Naive thymus-derived CD8-positive, alpha-beta T cell (primary cell): ENCODE data around the gene PLPP4. TPM values are rescaled to one million over a fixed set of nuclear protein-coding genes. Genes with fewer than 3 reads are reported as not detected.

ENCODE experiments used
- ATAC-seq, 2 donors: fragments of 150-1000 bp; cut with Tn5 transposase in 1 of 2; sonication (Bioruptor Pico), chemical (Tn5 transposase) in 1 of 2; 1 replicate in 1 of 2; 2 replicates in 1 of 2; pipeline ENCODE4 v1.10.0; 2021; ENCODE audit warnings: mild to moderate bottlenecking in 2 of 2, moderate library complexity in 2 of 2
- POLR2A ChIA-PET: fragments of 350-600 bp; sonication (Branson Sonifier 250); formaldehyde crosslinking; loops from one replicate; lab custom pipeline; 2021; ENCODE audit warnings: antibody characterized with exemption; lab: Charles Lee
- DNase-seq, 10 donors: peaks; one replicate each; pipeline versions ENCODE4 v3.0.0 to v3.0.0-alpha.2; 2020 to 2022
- H3K27ac Mint-ChIP-seq, 10 donors: one replicate each; pipeline ENCODE4 v1.8.0; 2020 to 2022; ENCODE audit warnings: mild to moderate bottlenecking in 10 of 10, mixed read lengths in 10 of 10, moderate library complexity in 4 of 10, inconsistent platforms in 1 of 10
- H3K27me3 Mint-ChIP-seq, 5 donors: one replicate each; pipeline ENCODE4 v1.8.0; 2021 to 2022; ENCODE audit warnings: mixed read lengths in 5 of 5
- H3K36me3 Mint-ChIP-seq, 3 donors: one replicate each; pipeline ENCODE4 v1.8.0; 2020 to 2022; ENCODE audit warnings: mixed read lengths in 3 of 3, mild to moderate bottlenecking in 2 of 3, inconsistent platforms in 1 of 3
- H3K4me1 Mint-ChIP-seq, 4 donors: one replicate each; pipeline ENCODE4 v1.8.0; 2021 to 2022; ENCODE audit warnings: mixed read lengths in 4 of 4
- H3K4me3 Mint-ChIP-seq, 10 donors: one replicate each; pipeline ENCODE4 v1.8.0; 2020 to 2022; ENCODE audit warnings: mild to moderate bottlenecking in 10 of 10, mixed read lengths in 10 of 10, moderate library complexity in 6 of 10, inconsistent platforms in 1 of 10
- H3K9me3 Mint-ChIP-seq, 9 donors: one replicate each; pipeline ENCODE4 v1.8.0; 2020 to 2022; ENCODE audit warnings: mixed read lengths in 9 of 9, mild to moderate bottlenecking in 3 of 9, inconsistent platforms in 1 of 9, moderate library complexity in 1 of 9
- polyA plus RNA-seq, 3 donors: library from polyadenylated mRNA; unstranded; fragments of 300-500 nt; fragmentation: Illumina TruSeq; gene quantifications; one replicate each; pipeline ENCODE4 v1.2.3, GENCODE V29; 2021
- total RNA-seq, 8 experiments: library from RNA in 2 of 8; stranded (reverse) in 2 of 8; gene quantifications; one replicate each; pipeline ENCODE4 v1.2.3 and lab custom pipeline; 2021 to 2026

The PLPP4 gene
- total and polyA plus RNA-seq, 5 experiments from 2014 or later, result not detected

DNA sequence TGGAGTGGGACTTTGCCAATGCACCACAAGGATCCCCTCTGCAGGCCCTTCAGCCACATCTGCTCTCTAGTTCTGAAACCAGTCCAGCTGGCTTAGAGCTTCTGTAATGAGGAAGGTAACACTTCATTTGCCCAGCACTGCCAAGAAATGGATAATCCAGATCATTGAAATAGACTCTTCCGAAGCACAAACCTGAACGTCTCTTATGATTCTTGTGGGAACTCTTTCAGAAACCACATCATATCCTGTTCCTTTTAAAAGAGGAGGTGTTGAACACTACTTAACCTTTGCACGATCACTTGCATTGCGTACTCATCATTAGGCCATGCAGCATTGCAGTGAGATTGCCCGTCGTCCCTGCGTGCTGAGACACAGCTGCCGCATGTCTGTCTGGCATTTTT is 25.8 kb upstream of the PLPP4 start:
- H3K27me3 Mint-ChIP-seq, result peaks cover 17 to 39% (median 24%) of the 10 kb centered on the region in 5 donors
- H3K9me3 Mint-ChIP-seq, result peaks cover 0 to 3% (median 0%) of the 10 kb centered on the region in 9 donors
- H3K4me3 Mint-ChIP-seq, result no peak overlapping the region
- peaks cover 0 to 9% (median 3%) of the 10 kb centered on the region in 4 donors for H3K4me1 Mint-ChIP-seq
- ATAC-seq, result no peak
- no peak overlapping the region for H3K27ac Mint-ChIP-seq
- no peak for DNase-seq
- POLR2A ChIA-PET, result no interaction called here
- H3K36me3 Mint-ChIP-seq, result no peaks in the 10 kb centered on the region

DNA sequence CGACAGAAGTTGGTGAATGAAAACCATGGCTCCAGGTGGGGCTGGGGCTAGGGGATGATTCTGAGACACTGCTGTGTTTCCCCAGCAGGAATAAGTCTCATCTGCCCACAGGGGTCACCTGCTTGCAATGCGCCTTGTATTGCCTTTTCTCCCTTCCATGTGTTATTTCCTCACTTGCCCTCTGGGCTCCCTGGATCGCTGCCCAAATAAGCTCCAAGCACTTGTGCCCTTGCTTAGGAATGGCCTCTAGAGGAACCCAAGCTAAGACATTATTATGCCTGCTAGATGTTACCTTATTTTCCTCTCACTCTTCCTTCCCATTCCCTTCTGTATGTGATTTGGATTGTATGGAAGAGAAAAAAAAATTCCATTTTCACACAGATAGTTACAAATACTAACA is 24.8 kb upstream of the PLPP4 start:
- H3K27me3 Mint-ChIP-seq, result peaks cover 17 to 39% (median 24%) of the 10 kb centered on the region in 5 donors
- POLR2A ChIA-PET, result no interaction called here
- peaks cover 0 to 5% (median 0%) of the 10 kb centered on the region in 9 donors for H3K9me3 Mint-ChIP-seq
- H3K36me3 Mint-ChIP-seq, result no peaks in the 10 kb centered on the region
- H3K4me3 Mint-ChIP-seq, result no peak overlapping the region
- ATAC-seq (no peak), DNase-seq (no peak)
- peaks cover 0 to 9% (median 3%) of the 10 kb centered on the region in 4 donors for H3K4me1 Mint-ChIP-seq
- no peak overlapping the region for H3K27ac Mint-ChIP-seq

DNA sequence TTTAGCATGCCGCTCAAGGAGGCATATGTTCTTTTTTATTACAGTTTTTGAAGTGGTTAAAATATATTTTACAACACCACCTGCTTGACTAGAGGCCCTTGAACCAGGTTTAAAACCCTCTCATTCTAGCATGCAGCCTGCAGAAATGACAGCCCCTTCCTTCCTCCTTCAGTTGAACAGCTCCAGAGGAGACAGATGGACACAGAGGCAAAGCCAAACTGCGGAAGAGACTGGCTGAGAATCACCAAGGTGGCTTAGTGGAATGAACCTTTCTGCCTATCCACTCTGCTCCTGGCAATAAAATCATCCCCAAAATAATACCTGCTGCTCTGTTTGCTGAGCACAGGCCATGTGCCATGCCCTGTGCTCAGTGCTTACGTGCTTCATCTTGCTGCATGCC is 23.9 kb upstream of the PLPP4 start:
- Mint-ChIP-seq H3K36me3 (no peaks in the 10 kb centered on the region), H3K4me1 (peaks cover 0 to 9% (median 3%) of the 10 kb centered on the region in 4 donors), H3K4me3 (no peak overlapping the region), H3K27me3 (peaks cover 17 to 39% (median 24%) of the 10 kb centered on the region in 5 donors), H3K9me3 (peaks cover 0 to 5% (median 0%) of the 10 kb centered on the region in 9 donors), H3K27ac (no peak overlapping the region)
- POLR2A ChIA-PET, result no interaction called here
- ATAC-seq (no peak), DNase-seq (no peak)

DNA sequence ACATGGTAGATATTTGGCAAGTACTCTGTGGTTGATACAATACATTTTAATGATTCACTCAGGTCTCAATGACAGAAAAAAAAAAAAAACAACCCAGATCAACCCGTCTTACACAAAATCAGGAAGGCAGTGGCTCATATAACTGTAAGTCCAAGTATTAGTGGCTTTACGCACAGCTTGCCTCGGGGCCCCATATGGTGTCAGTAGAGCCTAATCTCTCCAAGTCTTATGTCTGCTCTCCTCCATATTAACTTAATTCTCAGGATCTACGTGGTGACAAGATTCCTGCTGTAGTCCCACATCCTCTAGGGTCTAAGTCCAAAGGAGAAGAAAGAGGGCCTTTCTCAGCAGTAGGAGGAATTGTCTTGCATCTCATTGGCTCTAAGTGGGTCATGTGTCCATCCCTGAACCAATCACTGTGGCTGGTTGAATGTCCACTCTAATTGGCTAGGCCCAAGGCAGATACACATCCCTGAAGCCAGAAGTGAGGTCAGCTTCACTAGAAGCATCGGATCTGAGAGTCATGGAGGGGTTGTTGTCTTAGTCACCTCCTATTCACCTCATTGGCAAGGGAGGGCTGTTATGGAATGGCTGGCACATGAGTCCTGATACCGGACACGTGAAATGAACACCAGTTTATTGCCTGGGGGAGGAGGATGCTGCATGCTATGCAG is 20.5 kb upstream of the PLPP4 start:
- Mint-ChIP-seq H3K4me1 (peaks cover 0 to 2% (median 0%) of the 10 kb centered on the region in 4 donors), H3K36me3 (no peaks in the 10 kb centered on the region), H3K9me3 (peaks cover 0 to 5% (median 2%) of the 10 kb centered on the region in 9 donors), H3K27ac (no peak overlapping the region), H3K27me3 (peaks cover 11 to 20% (median 13%) of the 10 kb centered on the region in 5 donors), H3K4me3 (no peak overlapping the region)
- ATAC-seq (no peak), DNase-seq (no peak)
- POLR2A ChIA-PET, result no interaction called here

DNA sequence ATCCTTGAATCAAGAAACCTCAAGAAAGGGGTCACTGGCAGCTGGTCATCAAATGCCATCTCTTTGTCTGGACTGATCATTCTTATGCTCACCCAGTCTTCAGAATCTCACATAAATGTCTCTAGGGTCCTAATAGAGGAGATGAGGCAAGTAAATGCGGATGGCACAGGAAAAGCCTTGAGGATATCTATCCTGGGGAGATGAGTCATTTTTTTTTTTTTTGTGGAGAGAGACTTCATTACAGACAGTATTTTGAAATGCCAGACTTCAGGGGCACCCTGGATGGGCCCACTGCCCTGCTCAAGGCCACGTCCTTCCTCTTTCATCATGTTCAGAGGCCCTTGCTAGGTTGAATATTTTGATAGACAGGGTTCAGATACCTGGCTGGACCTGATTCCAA is 19.5 kb upstream of the PLPP4 start:
- Mint-ChIP-seq H3K27me3 (peaks cover 6 to 11% (median 9%) of the 10 kb centered on the region in 5 donors), H3K4me1 (no peaks in the 10 kb centered on the region), H3K36me3 (no peaks in the 10 kb centered on the region), H3K4me3 (no peak overlapping the region), H3K27ac (no peak overlapping the region), H3K9me3 (peaks cover 0 to 7% (median 2%) of the 10 kb centered on the region in 9 donors)
- DNase-seq, result no peak
- POLR2A ChIA-PET, result no interaction called here
- ATAC-seq, result no peak

DNA sequence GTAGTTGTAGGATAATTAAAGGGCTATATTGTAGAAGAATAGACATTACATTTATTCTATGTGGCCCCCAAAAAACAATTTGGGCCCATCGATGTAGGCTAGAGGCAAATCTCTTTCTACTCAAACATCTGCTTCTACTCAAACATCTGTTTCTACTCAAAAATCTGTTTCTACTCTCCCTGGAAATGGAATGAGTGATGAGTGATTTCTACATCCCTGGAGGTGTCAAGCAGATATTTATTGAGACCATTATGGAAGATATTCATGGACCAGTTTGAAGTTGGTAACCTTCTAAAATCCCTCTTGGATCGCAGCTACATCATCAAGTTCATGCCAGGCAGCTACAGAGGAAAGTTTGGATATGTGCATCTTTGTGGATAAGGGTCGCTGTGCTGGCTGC is 5.1 kb upstream of the PLPP4 start:
- Mint-ChIP-seq H3K9me3 (peaks cover 0 to 4% (median 0%) of the 10 kb centered on the region in 9 donors), H3K27me3 (peaks cover 7 to 20% (median 9%) of the 10 kb centered on the region in 5 donors), H3K36me3 (no peaks in the 10 kb centered on the region), H3K27ac (no peak overlapping the region), H3K4me1 (peaks cover 0 to 1% (median under 1%) of the 10 kb centered on the region in 4 donors), H3K4me3 (no peak overlapping the region)
- no peak for ATAC-seq
- DNase-seq, result no peak
- POLR2A ChIA-PET, result no interaction called here

DNA sequence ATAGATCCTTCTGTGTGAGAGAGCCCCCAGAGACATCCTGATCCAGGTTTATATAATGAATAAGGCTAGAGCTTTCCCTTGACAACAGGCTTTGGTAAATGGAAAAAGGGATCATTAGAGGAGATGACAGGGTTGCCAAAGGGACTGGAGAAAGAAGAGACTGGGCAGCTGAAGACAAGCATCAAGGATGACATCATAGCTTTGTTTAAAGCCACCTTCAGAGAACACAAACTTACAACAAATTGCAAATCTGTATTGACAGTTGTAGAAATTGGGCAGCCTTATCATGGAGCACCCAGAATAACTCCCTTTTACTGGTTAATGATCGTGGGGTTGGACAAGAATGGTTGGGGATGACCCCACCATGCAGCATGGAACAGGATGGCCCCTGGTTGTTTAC is 3.7 kb upstream of the PLPP4 start:
- Mint-ChIP-seq H3K36me3 (no peaks in the 10 kb centered on the region), H3K4me1 (peaks cover 0 to 1% (median under 1%) of the 10 kb centered on the region in 4 donors), H3K4me3 (no peak overlapping the region), H3K9me3 (peaks cover 0 to 4% (median 0%) of the 10 kb centered on the region in 9 donors), H3K27me3 (peaks cover 8 to 32% (median 16%) of the 10 kb centered on the region in 5 donors), H3K27ac (no peak overlapping the region)
- ATAC-seq, result no peak
- no peak for DNase-seq
- POLR2A ChIA-PET, result no interaction called here

DNA sequence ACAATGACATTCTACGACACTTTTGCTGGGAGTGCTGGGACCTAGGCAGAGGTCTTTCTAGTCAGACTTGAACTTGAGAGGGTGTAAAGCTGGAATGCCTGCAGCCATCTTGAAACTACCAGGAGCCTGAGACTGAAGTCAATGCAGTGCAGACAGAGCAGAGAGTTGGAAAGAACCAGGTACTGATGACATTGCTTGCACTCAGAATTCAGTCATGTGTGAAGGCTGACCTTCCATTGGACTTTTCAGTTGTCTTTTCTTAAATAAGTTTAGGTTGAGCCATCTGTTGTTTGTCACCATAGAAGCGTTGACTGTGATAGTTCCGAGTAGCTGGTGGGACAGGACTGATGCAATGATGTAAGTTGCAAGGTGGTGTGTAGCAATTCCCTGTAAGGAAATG is 3.1 kb upstream of the PLPP4 start:
- Mint-ChIP-seq H3K4me3 (no peak overlapping the region), H3K36me3 (no peaks in the 10 kb centered on the region), H3K27ac (no peak overlapping the region), H3K9me3 (peaks cover 0 to 4% (median 0%) of the 10 kb centered on the region in 9 donors), H3K27me3 (peaks cover 9 to 37% (median 20%) of the 10 kb centered on the region in 5 donors), H3K4me1 (peaks cover 0 to 1% (median under 1%) of the 10 kb centered on the region in 4 donors)
- no peak for ATAC-seq
- DNase-seq, result no peak
- POLR2A ChIA-PET, result no interaction called here

DNA sequence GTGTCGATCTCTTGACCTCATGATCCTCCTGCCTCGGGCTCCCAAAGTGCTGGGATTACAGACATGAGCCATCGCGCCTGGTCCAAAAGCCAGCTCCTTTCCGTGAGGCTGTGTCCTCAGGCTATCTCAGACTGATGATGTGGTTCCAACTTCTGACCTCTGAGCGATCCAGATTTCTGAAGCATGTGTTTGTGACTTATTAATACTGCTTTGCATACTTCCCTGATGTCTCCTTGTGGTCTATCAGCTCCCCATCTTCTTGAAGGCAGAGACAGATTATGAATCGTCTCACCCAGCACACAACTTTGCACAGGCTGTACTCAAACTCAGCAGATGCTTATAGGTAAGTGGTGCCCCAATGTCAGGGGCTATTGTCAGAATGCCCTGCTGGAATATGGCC is 2.0 kb upstream of the PLPP4 start:
- peaks cover 14 to 44% (median 29%) of the 10 kb centered on the region in 5 donors for H3K27me3 Mint-ChIP-seq
- DNase-seq (no peak), ATAC-seq (no peak)
- POLR2A ChIA-PET, result no interaction called here
- no peaks in the 10 kb centered on the region for H3K36me3 Mint-ChIP-seq
- H3K9me3 Mint-ChIP-seq, result no peaks in the 10 kb centered on the region
- H3K4me1 Mint-ChIP-seq, result peaks cover 0 to 1% (median under 1%) of the 10 kb centered on the region in 4 donors
- peak overlapping the region in 1 of 10 donors; percentile 38 for H3K4me3 Mint-ChIP-seq
- H3K27ac Mint-ChIP-seq, result no peak overlapping the region

DNA sequence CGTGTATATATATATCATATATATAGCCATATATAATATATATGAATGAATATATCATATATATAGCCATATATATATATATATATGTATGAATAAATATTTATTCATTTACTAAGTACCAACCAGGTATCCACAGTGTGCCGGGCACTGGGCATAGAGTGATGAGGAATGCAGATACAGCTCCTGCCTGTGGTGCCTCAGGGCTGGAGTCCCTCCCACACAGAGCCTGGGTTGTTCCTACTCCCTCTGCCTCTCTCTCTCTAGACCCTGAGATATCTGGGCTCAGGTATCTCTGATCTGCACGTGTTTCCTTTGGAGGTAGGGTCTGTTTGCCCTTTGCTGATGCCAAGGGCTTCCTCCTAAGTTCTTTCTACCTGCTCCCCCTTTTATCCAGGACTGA is 1.4 kb upstream of the PLPP4 start:
- DNase-seq, result no peak
- no peak for ATAC-seq
- Mint-ChIP-seq H3K27me3 (peaks cover 14 to 44% (median 29%) of the 10 kb centered on the region in 5 donors), H3K4me3 (peak overlapping the region in 1 of 10 donors; percentile 38), H3K9me3 (no peaks in the 10 kb centered on the region), H3K36me3 (no peaks in the 10 kb centered on the region), H3K27ac (no peak overlapping the region), H3K4me1 (peaks cover 0 to 1% (median under 1%) of the 10 kb centered on the region in 4 donors)
- POLR2A ChIA-PET, result no interaction called here

DNA sequence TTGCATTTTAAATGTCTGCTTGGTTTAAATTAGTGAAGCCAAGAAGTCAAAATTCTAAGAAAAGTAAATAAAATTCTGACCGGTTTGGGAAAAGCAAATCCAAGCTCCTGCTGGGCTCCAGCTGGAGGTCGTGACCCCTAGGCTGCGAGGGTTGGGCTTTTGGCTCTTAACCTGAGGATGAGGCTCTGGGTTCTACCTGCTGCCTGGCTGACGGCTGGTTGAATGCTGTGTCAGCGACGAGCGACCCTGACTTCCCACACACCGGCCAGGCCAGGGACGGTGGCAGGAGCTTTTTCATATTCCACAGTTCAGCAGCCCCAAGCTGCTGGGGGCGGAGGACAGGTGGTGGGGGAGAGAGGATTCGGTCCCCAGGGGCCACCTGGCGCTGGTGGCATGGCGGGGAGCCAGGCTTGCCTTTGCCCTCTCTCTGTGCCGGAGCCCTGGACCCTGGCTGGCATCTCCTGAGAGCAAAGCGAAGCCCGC is 843 bp upstream of the PLPP4 start:
- H3K4me1 Mint-ChIP-seq, result peaks cover 0 to 1% (median under 1%) of the 10 kb centered on the region in 4 donors
- POLR2A ChIA-PET, result no interaction called here
- no peak for ATAC-seq

DNA sequence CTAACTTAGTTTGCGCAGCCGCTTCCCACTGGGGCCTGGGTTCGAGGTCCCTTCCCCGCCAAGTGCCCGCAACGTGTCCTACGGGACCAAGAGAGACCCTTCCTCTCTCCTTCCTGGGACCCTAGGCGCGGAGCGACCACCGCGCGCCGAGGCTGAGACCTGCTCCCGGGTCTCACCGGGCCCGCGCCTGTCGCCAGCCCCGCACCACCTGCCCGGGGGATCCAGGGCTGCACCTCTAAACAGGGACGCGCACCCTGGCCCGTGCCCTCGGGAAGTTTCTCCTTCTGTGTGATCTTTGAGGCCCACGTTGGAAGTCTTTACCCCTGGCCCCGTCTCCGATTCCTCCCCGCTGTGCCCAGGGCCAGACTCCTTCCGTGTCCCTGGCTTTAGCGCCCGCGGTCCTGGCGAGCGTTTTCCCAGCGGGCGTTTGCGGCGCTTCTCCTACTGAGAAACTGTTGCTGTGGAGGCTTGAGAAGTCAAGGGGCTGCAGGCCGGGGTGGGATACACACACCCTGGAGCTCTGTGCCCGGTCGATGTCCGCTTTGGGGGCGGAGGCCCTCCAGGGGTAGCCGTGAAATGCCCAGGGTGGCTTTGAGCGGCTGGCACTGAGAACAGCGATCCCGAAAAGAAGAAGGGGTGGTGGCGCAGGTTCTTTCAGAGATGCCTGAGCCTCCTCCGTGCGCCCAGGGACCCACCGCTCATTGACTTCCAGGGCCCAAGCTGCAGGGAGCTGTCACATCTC is 575 bp downstream of the PLPP4 start:
- H3K4me1 Mint-ChIP-seq, result peaks cover 0 to 1% (median 0%) of the 10 kb centered on the region in 4 donors
- H3K27me3 Mint-ChIP-seq, result peaks cover 19 to 59% (median 29%) of the 10 kb centered on the region in 5 donors
- no peak for DNase-seq
- H3K27ac Mint-ChIP-seq, result no peak overlapping the region
- H3K36me3 Mint-ChIP-seq, result no peaks in the 10 kb centered on the region
- no peak for ATAC-seq
- POLR2A ChIA-PET, result no interaction called here
- H3K4me3 Mint-ChIP-seq, result peak overlapping the region in 4 of 10 donors; percentile 32 to 71 (median 48)
- no peaks in the 10 kb centered on the region for H3K9me3 Mint-ChIP-seq

More for the DNA sequence above, 843 bp upstream of the PLPP4 start:
- H3K27me3 Mint-ChIP-seq, result peaks cover 17 to 50% (median 29%) of the 10 kb centered on the region in 5 donors
- H3K4me3 Mint-ChIP-seq, result peak overlapping the region in 5 of 10 donors; percentile 36 to 69 (median 53)
- H3K36me3 Mint-ChIP-seq, result no peaks in the 10 kb centered on the region
- no peaks in the 10 kb centered on the region for H3K9me3 Mint-ChIP-seq
- DNase-seq, result no peak
- no peak overlapping the region for H3K27ac Mint-ChIP-seq

DNA sequence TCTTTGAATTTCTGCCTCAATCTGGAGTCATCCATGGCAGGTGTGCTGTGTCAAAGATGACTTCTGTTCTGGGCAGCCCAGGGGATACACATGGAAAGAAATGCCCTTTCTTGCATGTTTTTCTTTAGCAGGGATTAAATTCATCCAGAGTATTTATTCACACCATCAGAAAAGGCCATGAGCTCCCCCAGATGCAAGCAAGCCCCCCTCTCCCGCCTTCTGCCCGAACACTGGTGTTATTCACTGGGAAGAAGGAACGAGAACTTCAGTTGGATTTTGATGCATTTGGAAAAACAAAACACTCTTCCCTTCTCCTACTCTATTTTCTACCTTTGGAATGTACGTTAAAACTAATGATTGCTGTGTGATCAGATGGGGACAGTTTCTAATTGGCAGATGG is 1.4 kb downstream of the PLPP4 start:
- H3K27ac Mint-ChIP-seq, result no peak overlapping the region
- POLR2A ChIA-PET, result no interaction called here
- peak overlapping the region in 4 of 10 donors; percentile 15 to 52 (median 32) for H3K4me3 Mint-ChIP-seq
- peaks cover 19 to 59% (median 29%) of the 10 kb centered on the region in 5 donors for H3K27me3 Mint-ChIP-seq
- no peak for ATAC-seq
- no peak for DNase-seq
- H3K4me1 Mint-ChIP-seq, result peaks cover 0 to 1% (median 0%) of the 10 kb centered on the region in 4 donors
- H3K36me3 Mint-ChIP-seq, result no peaks in the 10 kb centered on the region
- no peaks in the 10 kb centered on the region for H3K9me3 Mint-ChIP-seq
